Suprapubic skin (tissue), 3 donors: ENCODE results near the gene VAV1.

ENCODE experiments used
- EP300 ChIP-seq: sonication (generic); formaldehyde crosslinking; IDR thresholded peaks from one replicate; pipeline ENCODE4 v1.6.1; 2017; ENCODE audit warnings: antibody characterized with exemption
- POLR2A ChIP-seq, 2 donors: fragments of 450-650 bp; IDR thresholded peaks; one replicate each; pipeline ENCODE4 v1.6.1; 2017; ENCODE audit warnings: antibody characterized with exemption in 2 of 2, mild to moderate bottlenecking in 2 of 2, moderate library complexity in 2 of 2
- TF ChIP-seq, protein P1 (sequence below), 2 donors: fragments of 200-600 bp in 1 of 2; fragments of 450-650 bp in 1 of 2; sonication (generic) in 1 of 2; IDR thresholded peaks; one replicate each; pipeline ENCODE4 v1.5.1; 2016 to 2019; ENCODE audit warnings: antibody characterized with exemption in 2 of 2, mild to moderate bottlenecking in 1 of 2, moderate library complexity in 1 of 2

DNA sequence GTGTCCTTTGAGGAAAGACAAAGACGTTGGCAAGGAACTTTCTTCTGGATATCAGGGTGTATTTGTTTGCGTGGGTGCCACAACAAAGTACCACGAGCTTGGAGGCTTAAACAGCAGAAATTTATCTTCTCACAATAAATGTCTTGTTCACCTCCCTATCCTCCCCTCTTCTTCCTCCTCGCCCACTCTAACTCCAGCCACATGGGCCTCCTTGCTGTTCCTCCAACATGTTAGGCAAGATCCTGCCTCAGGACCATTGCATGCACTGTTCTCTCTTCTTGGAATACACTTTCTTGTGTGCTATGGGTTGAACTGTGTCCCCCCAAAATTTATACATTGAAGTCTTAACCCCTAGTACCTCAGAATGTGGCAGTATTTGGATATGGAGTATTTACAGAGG is 45.7 kb downstream of the VAV1 start:
- no peak for TF ChIP-seq POLR2A (IDR thresholded peaks at IDR 0.05)
- TF ChIP-seq, protein P1, sequence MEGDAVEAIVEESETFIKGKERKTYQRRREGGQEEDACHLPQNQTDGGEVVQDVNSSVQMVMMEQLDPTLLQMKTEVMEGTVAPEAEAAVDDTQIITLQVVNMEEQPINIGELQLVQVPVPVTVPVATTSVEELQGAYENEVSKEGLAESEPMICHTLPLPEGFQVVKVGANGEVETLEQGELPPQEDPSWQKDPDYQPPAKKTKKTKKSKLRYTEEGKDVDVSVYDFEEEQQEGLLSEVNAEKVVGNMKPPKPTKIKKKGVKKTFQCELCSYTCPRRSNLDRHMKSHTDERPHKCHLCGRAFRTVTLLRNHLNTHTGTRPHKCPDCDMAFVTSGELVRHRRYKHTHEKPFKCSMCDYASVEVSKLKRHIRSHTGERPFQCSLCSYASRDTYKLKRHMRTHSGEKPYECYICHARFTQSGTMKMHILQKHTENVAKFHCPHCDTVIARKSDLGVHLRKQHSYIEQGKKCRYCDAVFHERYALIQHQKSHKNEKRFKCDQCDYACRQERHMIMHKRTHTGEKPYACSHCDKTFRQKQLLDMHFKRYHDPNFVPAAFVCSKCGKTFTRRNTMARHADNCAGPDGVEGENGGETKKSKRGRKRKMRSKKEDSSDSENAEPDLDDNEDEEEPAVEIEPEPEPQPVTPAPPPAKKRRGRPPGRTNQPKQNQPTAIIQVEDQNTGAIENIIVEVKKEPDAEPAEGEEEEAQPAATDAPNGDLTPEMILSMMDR (IDR thresholded peaks at IDR 0.05), result no peak
- no peak for TF ChIP-seq EP300
